SW 1271 (cell line): ENCODE data around the gene PARP16.
"Not testable (repeated sequence)": the region's sequence is repeated elsewhere in the genome, so short reads cannot be mapped to it uniquely, and the experiment has no call there.

Experiments
- DNase-seq, 2 experiments: peaks; one replicate each; lab custom pipeline; 2025; lab: John Stamatoyannopoulos, UW

PARP16 gene

DNA sequence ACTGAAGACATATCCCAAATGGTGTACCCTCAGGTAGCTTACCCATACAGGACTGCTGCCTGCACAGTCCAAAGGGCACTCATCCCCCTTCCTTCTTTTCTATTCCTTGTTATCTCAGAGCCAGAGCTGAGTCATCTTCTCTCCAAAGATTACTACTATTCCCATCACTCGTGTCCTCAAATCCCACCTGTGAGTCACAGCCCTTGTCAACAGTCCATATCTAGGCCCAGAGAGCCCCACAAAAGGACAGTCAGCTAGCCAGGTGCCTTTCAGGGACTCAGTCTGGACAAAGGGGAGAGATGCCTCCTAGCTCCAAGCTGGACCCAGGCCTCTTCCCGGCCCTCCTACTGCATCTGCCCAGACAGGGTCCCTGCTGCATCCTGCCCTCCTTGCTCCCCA is 11.0 kb downstream of the PARP16 start:
- no peak for DNase-seq

DNA sequence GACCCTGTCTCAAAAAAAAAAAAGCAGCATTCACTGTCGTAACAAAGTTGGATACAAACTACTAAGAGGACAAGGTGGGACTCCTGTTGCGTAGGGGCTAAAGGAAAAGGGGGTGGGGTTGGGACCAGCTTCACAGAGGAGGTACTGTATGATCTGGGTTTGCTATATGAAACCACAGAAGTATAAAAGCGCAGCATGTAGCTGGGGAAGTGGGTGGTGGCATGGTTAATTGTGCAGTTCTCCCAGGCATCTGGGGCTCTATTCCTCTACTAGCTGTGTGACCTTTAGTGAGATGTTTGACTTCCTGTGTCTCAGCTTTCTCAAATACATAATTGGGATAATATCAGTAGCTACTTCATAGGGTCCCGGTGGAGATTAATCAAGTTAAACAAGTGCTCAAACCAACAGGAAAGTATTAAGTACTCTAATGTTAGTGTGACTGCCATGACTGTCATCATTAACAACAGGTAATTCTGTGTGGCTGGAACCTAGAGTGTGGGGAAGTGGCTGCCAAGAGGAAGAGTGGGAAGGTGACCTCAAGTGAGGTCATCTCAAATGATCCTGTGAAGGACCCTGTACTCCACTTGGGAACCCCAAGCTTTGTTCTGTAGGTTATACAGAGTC is 11.5 kb downstream of the PARP16 start:
- no peak for DNase-seq

DNA sequence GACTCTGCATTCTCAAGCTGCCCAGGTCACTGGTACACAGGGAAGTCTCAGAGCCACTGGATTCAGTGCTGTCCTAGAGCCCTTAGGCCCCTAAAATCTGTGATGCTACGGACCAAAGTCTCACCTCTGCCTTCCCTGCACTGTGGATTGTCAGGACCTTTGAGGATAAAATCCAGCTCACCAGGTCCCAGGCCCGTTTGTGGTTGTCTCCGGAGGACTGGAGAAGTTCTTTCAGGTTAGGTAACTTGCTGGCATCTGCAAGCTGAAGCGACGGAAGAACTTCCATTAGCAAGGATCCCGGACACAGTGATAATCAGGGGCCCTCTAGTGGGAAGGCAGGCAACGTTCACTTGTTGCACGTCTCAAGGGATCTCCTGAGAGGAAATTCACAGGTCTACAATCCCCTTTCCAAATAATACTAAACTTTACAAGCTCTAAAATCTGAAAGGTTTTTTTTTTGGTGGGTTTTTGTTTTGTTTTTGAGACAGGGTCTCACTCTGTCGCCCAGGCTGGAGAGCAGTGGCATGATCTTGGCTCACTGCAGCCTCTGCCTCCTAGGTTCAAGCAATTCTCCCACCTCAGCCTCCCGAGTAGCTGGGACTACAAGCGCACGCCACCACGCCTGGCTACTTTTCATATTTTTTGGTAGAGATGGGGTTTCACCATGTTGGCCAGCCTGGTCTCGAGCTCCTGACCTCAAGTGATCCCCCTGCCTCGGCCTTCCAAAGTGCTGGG is 15.7 kb downstream of the PARP16 start:
- peak; percentile 14 to 62 for DNase-seq

GRCh38 chr15:65268411-65268810 is 18.3 kb downstream of the PARP16 start:
- DNase-seq = no peak

GRCh38 chr15:65266469-65266868 is 20.2 kb downstream of the PARP16 start:
- no peak for DNase-seq

GRCh38 chr15:65264863-65265430 is 21.7 kb downstream of the PARP16 start:
- DNase-seq = no peak

DNA sequence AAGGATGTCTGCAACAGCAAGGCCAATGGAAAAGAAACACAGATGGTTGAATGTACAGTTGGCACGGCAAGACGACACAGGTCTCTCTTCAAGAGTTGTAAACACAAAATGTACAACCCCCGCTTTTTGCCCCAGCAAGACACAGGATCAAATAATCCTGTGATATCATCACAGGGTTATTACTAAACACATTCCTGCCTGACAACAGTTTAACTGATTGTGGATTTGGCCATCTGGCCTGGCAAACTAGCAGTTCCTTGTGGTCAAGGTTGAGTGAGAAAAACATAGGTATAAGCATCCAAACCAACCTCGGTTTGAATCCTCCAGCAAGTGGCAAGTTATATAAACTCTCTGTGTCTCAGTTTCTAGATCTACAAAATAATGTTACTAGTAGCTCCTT is 23.4 kb downstream of the PARP16 start:
- no peak for DNase-seq

GRCh38 chr15:65260968-65261367 is 25.7 kb downstream of the PARP16 start:
- no peak for DNase-seq

DNA sequence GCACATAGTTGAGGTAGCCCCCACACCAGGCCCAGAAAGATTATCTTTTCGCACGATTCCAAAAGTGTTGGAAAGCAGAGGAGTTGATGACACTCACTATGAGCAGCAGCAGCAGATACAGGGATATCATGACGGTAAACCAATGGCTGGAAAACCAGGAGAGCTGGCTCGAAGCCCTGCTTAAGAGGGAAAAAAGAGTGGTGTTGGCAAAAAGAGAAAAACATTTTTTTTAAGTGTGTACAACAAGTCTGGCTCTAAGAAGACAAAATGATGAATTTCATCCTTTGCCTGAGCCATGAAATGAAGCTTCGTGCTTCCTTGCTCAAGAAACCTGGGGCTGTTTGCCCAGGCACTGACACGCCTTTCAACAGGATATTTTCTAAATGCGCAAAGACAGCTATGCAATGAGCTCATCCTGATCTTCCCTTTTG is 27.3 kb downstream of the PARP16 start:
- no peak for DNase-seq

GRCh38 chr15:65258375-65259262 is 28.1 kb downstream of the PARP16 start:
- DNase-seq = no peak

- no peak for DNase-seq
These were observed 31.1 kb downstream of the PARP16 start for GRCh38 chr15:65255486-65256140.

DNA sequence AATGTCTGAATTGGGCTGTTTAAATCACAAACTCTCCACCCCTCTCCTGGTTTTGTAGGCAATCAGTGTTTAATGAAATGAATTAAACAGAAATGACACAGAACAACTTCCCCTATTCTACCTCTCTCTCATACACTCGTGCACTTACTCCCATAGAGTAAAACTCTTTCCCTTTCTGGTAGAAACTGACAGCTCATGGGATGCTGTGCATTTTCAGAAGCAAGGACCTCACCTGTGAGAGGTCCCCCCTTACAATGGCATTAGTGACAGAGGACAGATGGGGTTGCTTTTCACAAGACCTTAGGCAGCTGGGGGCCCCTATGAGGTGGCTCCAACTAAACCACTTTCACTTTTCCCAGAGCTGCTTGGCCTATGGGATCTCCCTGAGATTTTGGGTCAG is 31.9 kb downstream of the PARP16 start:
- DNase-seq = no peak

DNA sequence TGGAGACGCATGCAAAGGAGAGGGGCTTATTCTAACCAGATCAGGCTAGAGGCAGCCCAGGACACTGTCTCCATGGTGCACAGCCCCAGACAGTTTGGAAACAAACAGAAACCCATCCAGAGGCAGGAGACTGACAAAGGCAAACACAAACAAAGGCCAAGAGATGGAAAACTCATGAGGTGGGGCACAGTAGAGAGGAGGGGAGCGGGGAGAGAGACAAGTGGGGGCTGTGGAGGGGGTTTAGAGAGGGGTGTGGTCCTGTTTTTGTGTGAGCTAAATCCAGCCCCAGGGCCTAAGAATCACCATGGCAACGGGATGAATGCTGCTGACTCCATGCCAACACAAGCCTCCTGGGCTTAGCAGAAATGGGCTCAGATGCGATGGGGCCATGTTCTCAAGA is 32.3 kb downstream of the PARP16 start:
- no peak for DNase-seq

GRCh38 chr15:65249641-65250040 is 37.0 kb downstream of the PARP16 start:
- DNase-seq = no peak

DNA sequence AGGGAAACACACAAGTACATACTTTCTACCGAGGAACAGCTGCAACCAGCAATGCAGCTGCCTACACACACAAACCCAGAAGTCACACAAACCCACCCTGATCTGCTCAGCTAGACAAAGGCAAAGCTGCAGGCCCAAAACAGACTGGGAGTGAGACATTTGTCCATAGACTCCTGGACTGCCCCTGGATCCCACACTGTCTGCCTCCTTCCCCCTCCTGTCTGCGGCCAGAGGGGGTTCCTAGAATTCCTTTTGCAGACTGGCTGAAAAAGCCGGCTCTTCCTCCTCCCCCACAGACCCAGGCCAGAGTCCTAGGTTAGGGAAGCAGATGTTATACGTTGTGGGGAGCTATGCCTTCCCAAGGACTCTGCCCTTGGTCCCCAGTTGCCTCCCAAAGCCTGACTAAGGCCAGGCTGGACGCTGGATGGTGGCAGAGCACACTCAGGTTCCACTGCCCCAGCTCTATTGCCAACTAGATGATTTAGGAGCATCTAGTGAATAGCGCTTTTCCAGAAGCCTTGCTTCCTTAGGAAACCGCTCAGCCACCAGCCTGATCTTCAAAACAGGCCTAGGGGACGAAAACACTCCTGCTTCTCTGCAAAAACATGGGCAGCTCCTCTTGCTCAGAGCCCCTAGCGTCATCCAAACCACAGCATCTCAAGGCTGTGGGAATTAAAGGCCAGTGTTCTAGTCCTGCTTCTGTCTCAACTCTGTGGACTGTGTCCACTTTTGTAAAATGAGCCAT is 38.0 kb downstream of the PARP16 start:
- no peak for DNase-seq

- no peak for DNase-seq
These were observed 39.7 kb downstream of the PARP16 start for GRCh38 chr15:65246939-65247338.

DNA sequence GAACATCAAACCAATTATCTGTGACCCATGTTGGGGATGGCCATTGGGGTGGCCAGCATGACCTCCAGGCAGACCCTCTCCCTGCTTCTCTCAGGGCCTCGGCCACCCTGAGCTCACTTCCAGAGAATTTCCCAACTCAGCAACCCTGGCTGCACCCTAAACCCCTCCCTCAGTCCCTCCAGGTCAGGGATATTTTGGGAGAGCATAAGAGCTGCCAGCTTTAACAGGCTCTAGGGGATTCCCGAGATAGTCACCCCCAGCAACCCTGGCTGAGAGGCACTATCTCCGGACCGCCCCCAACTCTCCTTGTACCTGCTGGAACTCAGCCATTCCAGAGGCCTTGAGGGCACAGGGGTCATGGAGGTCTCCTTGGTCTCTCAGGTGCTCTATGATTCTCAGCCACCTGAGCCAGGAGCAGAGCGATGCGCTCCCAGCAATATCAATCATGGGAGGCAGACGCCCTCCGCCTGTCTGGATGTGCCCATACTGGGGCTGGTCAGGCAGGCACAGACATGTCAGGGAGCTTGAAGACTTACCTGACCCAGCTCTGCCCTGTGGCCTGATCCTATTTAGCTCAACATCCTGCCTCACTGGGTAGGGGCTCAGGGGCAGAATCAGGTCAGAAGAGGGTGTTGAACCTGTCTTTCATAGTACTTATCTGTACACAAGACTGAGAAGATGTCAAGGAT is 40.5 kb downstream of the PARP16 start:
- DNase-seq = no peak

DNA sequence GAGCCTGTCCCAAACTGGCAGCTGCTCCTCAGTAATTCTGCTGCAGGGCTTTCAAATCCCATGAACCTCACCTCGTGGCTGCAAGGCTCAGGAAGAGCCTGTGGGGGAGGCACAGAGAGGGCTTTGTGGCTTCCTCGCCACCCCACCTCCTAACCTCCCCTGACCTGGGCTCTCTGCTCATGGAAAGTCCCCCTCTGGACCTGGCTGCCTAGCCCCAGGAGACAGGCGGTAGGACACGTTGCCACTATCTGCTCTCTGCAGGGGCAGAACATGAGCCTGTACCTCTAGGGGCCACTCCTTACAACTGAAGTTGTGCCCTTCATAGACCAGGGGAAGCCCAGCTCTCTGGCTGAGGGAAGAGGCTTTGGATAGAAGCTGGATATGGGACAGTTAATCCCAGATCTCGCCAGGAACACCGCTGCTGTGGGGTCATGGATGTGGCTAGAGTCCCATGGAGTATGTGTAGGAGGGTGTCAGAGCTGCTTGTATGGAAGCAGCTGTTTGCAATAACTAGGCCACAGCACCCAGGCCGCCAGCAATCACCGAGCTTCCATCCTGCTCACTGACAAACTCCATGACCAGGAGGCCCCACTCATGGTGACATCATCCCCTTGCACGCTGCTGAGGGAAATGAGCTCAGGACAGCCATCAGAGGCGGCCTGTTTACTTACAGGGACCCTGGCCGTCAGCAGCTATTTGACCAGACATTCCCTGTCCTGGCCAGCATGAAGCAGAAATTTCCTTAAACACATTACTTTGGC is 41.4 kb downstream of the PARP16 start:
- DNase-seq = no peak

DNA sequence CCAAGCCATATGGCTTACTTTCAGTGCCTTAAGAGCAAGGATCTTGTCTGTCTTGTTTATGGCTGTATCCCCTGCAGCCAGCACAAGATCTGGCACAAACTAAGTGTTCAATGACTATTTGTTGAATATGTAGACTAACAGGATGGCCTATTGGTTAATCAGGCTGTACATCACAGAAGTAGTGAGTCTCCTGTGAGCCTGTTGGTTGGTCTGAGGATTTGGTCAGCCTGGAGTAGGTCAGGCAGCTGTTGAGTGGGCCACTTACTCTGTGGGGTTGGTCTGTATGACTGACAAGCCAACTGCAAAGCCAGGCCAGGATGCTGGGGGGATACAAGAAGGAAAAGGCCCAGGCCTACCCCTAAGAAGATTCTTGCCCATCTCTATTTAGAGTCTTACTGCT is 42.0 kb downstream of the PARP16 start:
- no peak for DNase-seq

DNA sequence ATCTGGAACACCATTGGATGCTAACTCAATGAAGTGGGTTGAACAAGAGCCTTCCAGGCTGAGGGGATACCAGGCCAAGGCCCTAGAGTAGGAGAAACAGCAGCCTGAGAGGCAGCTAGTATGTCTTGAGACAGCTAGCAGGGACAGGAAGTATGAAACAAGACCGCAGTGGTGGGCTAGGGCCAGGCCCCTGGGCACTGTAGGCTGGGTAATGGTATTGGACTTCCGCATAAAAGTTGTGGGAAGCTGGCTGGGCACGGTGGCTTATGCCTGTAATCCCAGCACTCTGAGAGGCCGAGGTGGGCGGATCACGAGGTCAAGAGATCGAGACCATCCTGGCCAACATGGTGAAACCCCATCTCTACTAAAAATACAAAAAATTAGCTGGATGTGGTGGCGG is 50.2 kb downstream of the PARP16 start:
- not testable (repeated sequence) for DNase-seq
